Measurements from ENCODE around the gene CIC. TPM values are rescaled to one million over a fixed set of nuclear protein-coding genes. Genes with fewer than 3 reads are reported as not detected.

Gene CIC
- total and polyA plus RNA-seq, 9 of the 15 experiments (the other 6 are each of a cell fraction or from before 2014, with no cell fraction given): 0.07 to 44.7 (median 8.6) TPM

GRCh38 chr19:42303101-42303464 lies 34.0 kb downstream of the CIC start (continued):
- TF ChIP-seq HINFP (tag; conservative IDR thresholded peaks at IDR 0.05; ENCODE audit: low read depth) (0 out of 2 replicates have a peak, but pooled peaks have one; percentile 12), HCFC1 (IDR thresholded peaks at IDR 0.05; ENCODE audit: low read depth, low read length) (no peak), ZNF639 (CRISPR knock-in tag; conservative IDR thresholded peaks at IDR 0.05 in 1 of 2, IDR thresholded peaks at IDR 0.05 in 1 of 2) (no peak), E2F1 (CRISPR knock-in tag; IDR thresholded peaks at IDR 0.05) (0 out of 2 replicates have a peak, but pooled peaks have one; percentile 47), MBD1 (CRISPR knock-in tag; IDR thresholded peaks at IDR 0.05) (0 out of 2 replicates have a peak, but pooled peaks have one; percentile 5), PPARD (CRISPR knock-in tag; IDR thresholded peaks at IDR 0.05) (no peak), ARHGAP35 (IDR thresholded peaks at IDR 0.05; ENCODE audit: partially characterized antibody) (no peak), TBL1XR1 (IDR thresholded peaks at IDR 0.05; ENCODE audit: low read length in 2 of 2) (0 out of 4 replicates have a peak, but pooled peaks of 1 of the 2 experiments have one; percentile 3), NR3C1 (CRISPR knock-in tag; IDR thresholded peaks at IDR 0.05) (no peak), ZNF592 (IDR thresholded peaks at IDR 0.05) (0 out of 2 replicates have a peak, but pooled peaks have one; percentile 41), ZNF197 (CRISPR knock-in tag; IDR thresholded peaks at IDR 0.05; ENCODE audit: low read depth) (0 out of 2 replicates have a peak, but pooled peaks have one; percentile 72), PHTF2 (CRISPR knock-in tag; IDR thresholded peaks at IDR 0.05) (0 out of 2 replicates have a peak, but pooled peaks have one; percentile 49)
